SK-N-SH (cell line): Measurements from ENCODE around the gene PSD. TPM values are rescaled to one million over a fixed set of nuclear protein-coding genes. Genes with fewer than 3 reads are reported as not detected.

ENCODE experiments used
- CTCF ChIA-PET: fragments of 300-600, 350-600 bp; formaldehyde crosslinking; extraction: SDS; loops from one replicate; lab custom pipeline; 2021; lab: Yijun Ruan, JAX
- POLR2A ChIA-PET: fragments of 350-600 bp; sonication (Branson Sonifier 250); formaldehyde crosslinking; extraction: SDS; loops from one replicate; lab custom pipeline; 2020; ENCODE audit warnings: antibody characterized with exemption, inconsistent platforms; lab: Yijun Ruan, JAX
- DNase-seq: peaks from one replicate; pipeline ENCODE4 v3.0.0; 2012
- H2AFZ ChIP-seq: fragments of 200-600 bp; sonication (generic); 2 replicates; pipeline ENCODE4 v1.8.1; 2016; ENCODE audit warnings: antibody characterized with exemption, mild to moderate bottlenecking, low read depth
- H3F3A ChIP-seq: fragments of 200-600 bp; sonication (generic); replicated peaks from 2 replicates; pipeline ENCODE3; 2016; ENCODE audit warnings: antibody characterized with exemption, mild to moderate bottlenecking; ENCODE audit not compliant: insufficient read depth
- H3K27ac ChIP-seq, 2 experiments: fragments of 200-500 bp in 1 of 2; fragments of 200-600 bp in 1 of 2; sonication (Bioruptor generic) in 1 of 2; sonication (generic), shearing (Covaris generic) in 1 of 2; 2 replicates each; pipeline versions ENCODE4 v1.5.1 to v1.6.1; 2014 to 2016; ENCODE audit warnings: low read depth in 2 of 2, inconsistent platforms in 1 of 2, low read length in 1 of 2, mild to moderate bottlenecking in 1 of 2, mixed read lengths in 1 of 2
- H3K27me3 ChIP-seq: fragments of 200-600 bp; sonication (generic), shearing (Covaris generic); 2 replicates; pipeline ENCODE4 v1.6.1; 2016; ENCODE audit warnings: mixed run types; ENCODE audit not compliant: insufficient read depth
- H3K36me3 ChIP-seq, 2 experiments: fragments of 200-500 bp in 1 of 2; fragments of 200-600 bp in 1 of 2; sonication (Bioruptor generic) in 1 of 2; sonication (generic) in 1 of 2; replicated peaks in 1 of 2; 2 replicates each; pipeline versions ENCODE3 to v1.5.1; 2014 to 2016; ENCODE audit warnings: low read length in 1 of 2, mild to moderate bottlenecking in 1 of 2; ENCODE audit not compliant: insufficient read depth in 2 of 2, control insufficient read depth in 1 of 2
- H3K4me1 ChIP-seq, 2 experiments: fragments of 200-500 bp in 1 of 2; fragments of 200-600 bp in 1 of 2; sonication (Bioruptor generic) in 1 of 2; sonication (generic), shearing (Covaris generic) in 1 of 2; 2 replicates each; pipeline versions ENCODE4 v1.5.1 to v1.6.1; 2014 to 2016; ENCODE audit warnings: low read depth in 1 of 2, low read length in 1 of 2, mixed run types in 1 of 2; ENCODE audit not compliant: insufficient read depth in 2 of 2, control insufficient read depth in 1 of 2
- H3K4me2 ChIP-seq: fragments of 200-600 bp; sonication (generic), shearing (Covaris generic); 2 replicates; pipeline ENCODE4 v1.6.1; 2017; ENCODE audit warnings: mixed run types
- H3K4me3 ChIP-seq, 2 experiments: fragments of 200-500 bp in 1 of 2; fragments of 200-600 bp in 1 of 2; sonication (Bioruptor generic) in 1 of 2; sonication (generic), shearing (Covaris generic) in 1 of 2; 2 replicates each; pipeline versions ENCODE4 v1.5.1 to v1.8.1; 2014 to 2016; ENCODE audit warnings: low read depth in 2 of 2, inconsistent platforms in 1 of 2, low read length in 1 of 2, mild to moderate bottlenecking in 1 of 2, mixed read lengths in 1 of 2, moderate library complexity in 1 of 2
- H3K79me2 ChIP-seq: fragments of 200-600 bp; sonication (generic); 2 replicates; pipeline ENCODE4 v1.8.1; 2017; ENCODE audit warnings: mild to moderate bottlenecking; ENCODE audit not compliant: insufficient read depth
- H3K9ac ChIP-seq: fragments of 200-600 bp; sonication (generic); 2 replicates; pipeline ENCODE4 v1.6.1; 2017; ENCODE audit warnings: mixed run types
- H3K9me2 ChIP-seq: fragments of 200-600 bp; sonication (generic); 2 replicates; pipeline ENCODE4 v1.6.1; 2017; ENCODE audit warnings: mixed run types
- H3K9me3 ChIP-seq: fragments of 200-600 bp; sonication (generic); 2 replicates; pipeline ENCODE4 v1.6.1; 2017; ENCODE audit warnings: mixed run types, mild to moderate bottlenecking, moderate library complexity
- H4K20me1 ChIP-seq: fragments of 200-600 bp; sonication (generic); 2 replicates; pipeline ENCODE4 v1.6.1; 2017; ENCODE audit warnings: mild to moderate bottlenecking, mixed run types; ENCODE audit not compliant: insufficient read depth
- CHD2 ChIP-seq: fragments of 150-350 bp; IDR thresholded peaks from 2 replicates; pipeline ENCODE4 v1.6.1; 2018; ENCODE audit warnings: low read length; ENCODE audit not compliant: partially characterized antibody
- CTCF ChIP-seq: fragments of 200-600 bp; sonication (generic); IDR thresholded peaks from 2 replicates; pipeline ENCODE4 v1.6.1; 2017; ENCODE audit warnings: antibody characterized with exemption, mild to moderate bottlenecking, moderate library complexity
- ELF1 ChIP-seq: IDR thresholded peaks from 2 replicates; pipeline ENCODE4 v1.4.0; 2012
- EZH2phosphoT487 ChIP-seq: fragments of 200-600 bp; sonication (generic); IDR thresholded peaks from 2 replicates; pipeline ENCODE4 v1.6.1; 2017; ENCODE audit warnings: low read depth, mixed run types, mild to moderate bottlenecking, antibody characterized with exemption, moderate library complexity, borderline replicate concordance
- FOSL2 ChIP-seq: IDR thresholded peaks from 2 replicates; pipeline ENCODE4 v1.4.0; 2012; ENCODE audit warnings: low read depth, mild to moderate bottlenecking, moderate library complexity, borderline replicate concordance
- FOXJ3 ChIP-seq: sonication (generic); formaldehyde crosslinking; IDR thresholded peaks from 2 replicates; pipeline ENCODE4 v1.5.1; 2020; ENCODE audit warnings: mild to moderate bottlenecking, missing genetic modification reagents
- GABPA ChIP-seq: IDR thresholded peaks from 2 replicates; pipeline ENCODE4 v1.4.0; 2012; ENCODE audit warnings: low read depth, mild to moderate bottlenecking
- GATA2 ChIP-seq: sonication (generic); formaldehyde crosslinking; IDR thresholded peaks from 2 replicates; pipeline ENCODE4 v1.5.0; 2020; ENCODE audit warnings: mild to moderate bottlenecking, missing genetic modification reagents
- MAX ChIP-seq: IDR thresholded peaks from 2 replicates; pipeline ENCODE4 v1.4.0; 2012; ENCODE audit warnings: low read depth
- MEF2A ChIP-seq: IDR thresholded peaks from 2 replicates; pipeline ENCODE4 v1.4.0; 2012; ENCODE audit warnings: low read depth, borderline replicate concordance
- NFIC ChIP-seq: IDR thresholded peaks from 2 replicates; pipeline ENCODE4 v1.4.0; 2012; ENCODE audit warnings: borderline replicate concordance
- NRF1 ChIP-seq: IDR thresholded peaks from 2 replicates; pipeline ENCODE4 v1.6.1; 2012; ENCODE audit warnings: low read depth, mild to moderate bottlenecking, low read length
- RCOR1 ChIP-seq: fragments of 150-350 bp; IDR thresholded peaks from 2 replicates; pipeline ENCODE4 v1.6.1; 2017; ENCODE audit warnings: antibody characterized with exemption, low read length
- RFX5 ChIP-seq: IDR thresholded peaks from 2 replicates; pipeline ENCODE4 v1.6.1; 2012; ENCODE audit warnings: mild to moderate bottlenecking, improper control_type of control experiment, low read length
- SIN3A ChIP-seq: IDR thresholded peaks from 2 replicates; pipeline ENCODE4 v1.6.1; 2012; ENCODE audit warnings: low read depth, mild to moderate bottlenecking, low read length, moderate library complexity, borderline replicate concordance
- TCF12 ChIP-seq: IDR thresholded peaks from 2 replicates; pipeline ENCODE4 v1.4.0; 2012
- USF1 ChIP-seq: IDR thresholded peaks from 2 replicates; pipeline ENCODE4 v1.4.0; 2012; ENCODE audit warnings: low read depth, borderline replicate concordance
- YY1 ChIP-seq: IDR thresholded peaks from 2 replicates; pipeline ENCODE4 v1.4.0; 2012; ENCODE audit warnings: low read depth, mild to moderate bottlenecking
- WGBS: methylation state at CpG from one replicate; pipeline ENCODE4 v1.1.6; 2017; ENCODE audit warnings: low lambda C conversion rate; 5-methylcytosine and 5-hydroxymethylcytosine counted together
- polyA plus RNA-seq, 3 experiments: library from polyadenylated mRNA; depleted of rRNA; stranded (reverse); fragments of >200 nt; gene quantifications; 2 replicates each; pipeline ENCODE4 v1.2.3, GENCODE V29; 2012

PSD gene
- polyA plus RNA-seq, 1 of the 3 experiments (the other 2 are of a cell fraction): 0.97 TPM

- DNase-seq: no peak
- Histone ChIP-seq H2AFZ (peak overlapping the region; percentile 85), H3K9me2 (no peaks in the 10 kb centered on the region), H4K20me1 (no peaks in the 10 kb centered on the region), H3K9me3 (no peaks in the 10 kb centered on the region), H3K36me3 (peaks cover 0 to 21% of the 10 kb centered on the region in 2 experiments), H3K27ac (peak overlapping the region; percentile 78 to 99; a peak in 3 of 4 replicates), H3K4me1 (peaks cover 0 to 29% of the 10 kb centered on the region in 2 experiments; a peak in 2 of 4 replicates), H3K27me3 (no peaks in the 10 kb centered on the region), H3K4me3 (peak overlapping the region; percentile 77 to 90), H3K9ac (peak overlapping the region; percentile 68), H3F3A (peaks cover 15% of the 10 kb centered on the region), H3K4me2 (peak overlapping the region; percentile 84), H3K79me2 (no peaks in the 10 kb centered on the region)
- ChIA-PET POLR2A (interaction anchor here (0.9 to 4.2 kb wide), 7 partner anchors 8 to 163 kb away, joined by 3 to 41 read pairs (median 4); partner anchors contain the start of genes CUEDC2 and NFKB2), CTCF (interaction anchor here (1.0 to 18.3 kb wide), 13 partner anchors 10 to 268 kb away, joined by 3 to 359 read pairs (median 21); partner anchors contain the start of genes C10orf95, CUEDC2, ELOVL3 and NFKB2)
- TF ChIP-seq RCOR1 (no peak), CHD2 (no peak), NRF1 (no peak), YY1 (no peak), FOXJ3 (CRISPR knock-in tag) (no peak), USF1 (no peak), GABPA (no peak), GATA2 (CRISPR knock-in tag) (no peak), ELF1 (no peak), MAX (no peak), TCF12 (no peak), NFIC (no peak), RFX5 (no peak), CTCF (no peak), SIN3A (no peak), EZH2phosphoT487 (no peak), FOSL2 (no peak), MEF2A (no peak)
- 0% methylated on average over 2 of the region's 14 CpGs for WGBS
These were observed 2.8 kb upstream of the PSD start for GRCh38 chr10:102421507-102421756.
